HG02588 (cell line): ENCODE data around the gene TRPM5.
"Not testable (repeated sequence)": the region's sequence is repeated elsewhere in the genome, so short reads cannot be mapped to it uniquely, and the experiment has no call there.

ENCODE experiments used
- ATAC-seq: cut with Tn5 transposase; IDR thresholded peaks from one replicate; pipeline ENCODE4 v1.9.1; 2021; ENCODE audit warnings: mild to moderate bottlenecking, moderate library complexity; ENCODE audit not compliant: unreplicated experiment

TRPM5 gene, protein sequence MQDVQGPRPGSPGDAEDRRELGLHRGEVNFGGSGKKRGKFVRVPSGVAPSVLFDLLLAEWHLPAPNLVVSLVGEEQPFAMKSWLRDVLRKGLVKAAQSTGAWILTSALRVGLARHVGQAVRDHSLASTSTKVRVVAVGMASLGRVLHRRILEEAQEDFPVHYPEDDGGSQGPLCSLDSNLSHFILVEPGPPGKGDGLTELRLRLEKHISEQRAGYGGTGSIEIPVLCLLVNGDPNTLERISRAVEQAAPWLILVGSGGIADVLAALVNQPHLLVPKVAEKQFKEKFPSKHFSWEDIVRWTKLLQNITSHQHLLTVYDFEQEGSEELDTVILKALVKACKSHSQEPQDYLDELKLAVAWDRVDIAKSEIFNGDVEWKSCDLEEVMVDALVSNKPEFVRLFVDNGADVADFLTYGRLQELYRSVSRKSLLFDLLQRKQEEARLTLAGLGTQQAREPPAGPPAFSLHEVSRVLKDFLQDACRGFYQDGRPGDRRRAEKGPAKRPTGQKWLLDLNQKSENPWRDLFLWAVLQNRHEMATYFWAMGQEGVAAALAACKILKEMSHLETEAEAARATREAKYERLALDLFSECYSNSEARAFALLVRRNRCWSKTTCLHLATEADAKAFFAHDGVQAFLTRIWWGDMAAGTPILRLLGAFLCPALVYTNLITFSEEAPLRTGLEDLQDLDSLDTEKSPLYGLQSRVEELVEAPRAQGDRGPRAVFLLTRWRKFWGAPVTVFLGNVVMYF (N-terminal part only)

DNA sequence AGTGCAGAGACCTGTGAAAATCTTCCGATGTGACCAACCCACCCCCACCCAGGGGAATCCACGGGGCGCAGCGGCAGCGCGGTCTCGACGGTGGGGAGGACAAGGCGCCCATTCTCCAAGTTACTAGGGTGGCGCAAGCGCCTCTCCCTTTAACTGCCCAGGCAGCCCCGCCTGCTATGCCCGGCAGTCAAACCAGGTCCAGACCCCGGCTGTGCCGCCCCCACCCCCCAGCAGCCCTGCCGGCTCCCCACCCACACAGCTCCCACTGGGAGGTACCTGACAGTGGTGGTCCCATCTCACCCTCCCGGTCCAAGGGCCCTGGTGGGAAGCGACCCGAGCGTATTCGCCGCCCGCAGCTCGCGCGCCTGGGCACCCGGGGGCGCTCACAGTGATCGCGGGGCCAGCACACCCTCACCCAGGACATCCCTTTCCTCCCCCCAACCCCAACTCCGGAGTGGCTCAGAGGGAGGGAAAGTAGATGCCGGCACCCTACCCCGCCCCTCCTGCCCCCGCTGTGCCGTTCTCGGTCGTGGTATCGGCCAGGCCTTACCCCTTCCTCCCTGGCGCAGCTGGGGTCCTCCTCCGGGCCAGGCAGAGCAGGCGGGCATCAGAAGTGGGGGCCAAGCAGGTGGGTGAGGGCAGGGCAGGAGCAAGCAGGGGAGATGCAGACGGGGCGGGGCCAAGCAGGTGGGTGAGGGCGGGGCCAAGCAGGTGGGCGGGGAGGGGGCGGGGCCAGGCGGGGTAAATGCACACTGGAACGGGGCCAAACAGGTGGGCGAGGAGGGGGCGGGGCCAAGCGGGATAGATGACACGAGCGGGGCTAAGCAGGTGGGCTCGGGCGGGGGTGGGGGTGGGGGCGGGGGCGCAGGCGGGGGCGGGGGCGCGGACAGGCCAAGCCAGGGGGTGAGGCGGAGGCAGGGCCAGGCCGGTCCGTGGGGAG lies at the start of gene TRPM5:
TRPM5 (minus strand) TSS at position 634 of the 940 bp plus-strand sequence. CDS start 21,478 bp downstream, outside the sequence.
- ATAC-seq = no peak

DNA sequence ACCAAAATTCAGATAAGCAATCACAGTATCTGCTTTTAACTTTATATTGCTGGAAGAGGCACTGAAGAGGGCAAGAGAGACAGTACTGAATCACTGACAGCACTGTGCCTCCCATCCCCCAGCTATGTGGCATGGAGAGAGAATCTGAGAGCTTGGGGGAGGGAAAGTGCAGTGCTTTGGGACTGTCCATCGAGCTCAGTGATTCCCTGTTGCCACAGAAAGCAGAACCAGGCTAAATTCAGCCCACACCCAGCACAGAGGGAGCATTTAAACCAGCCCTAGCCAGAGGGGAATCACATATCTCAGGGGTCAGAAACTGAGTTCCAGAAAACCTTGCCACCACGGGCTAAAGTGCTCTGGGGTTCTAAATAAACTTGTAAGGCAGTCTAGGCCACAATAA lies 44.8 kb upstream of the TRPM5 start:
- no peak for ATAC-seq

DNA sequence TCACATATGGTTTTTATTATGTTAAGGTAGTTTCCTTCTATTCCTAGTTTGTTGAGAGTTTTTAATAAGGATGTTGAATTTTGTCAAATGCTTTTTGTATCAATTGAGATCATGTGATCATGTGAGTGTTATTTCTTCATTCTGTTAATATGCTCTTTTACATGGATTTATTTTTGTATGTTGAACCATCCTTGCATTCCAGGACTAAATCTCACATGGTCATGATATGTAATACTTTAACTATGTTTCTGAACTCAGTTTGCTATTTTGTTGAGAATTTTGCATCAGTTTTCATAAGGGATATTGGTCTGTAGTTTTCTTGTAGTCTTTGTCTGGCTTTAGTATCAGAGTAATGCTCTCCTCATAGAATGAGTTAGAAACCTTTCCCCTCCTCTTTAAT lies 43.7 kb upstream of the TRPM5 start:
- no peak for ATAC-seq

DNA sequence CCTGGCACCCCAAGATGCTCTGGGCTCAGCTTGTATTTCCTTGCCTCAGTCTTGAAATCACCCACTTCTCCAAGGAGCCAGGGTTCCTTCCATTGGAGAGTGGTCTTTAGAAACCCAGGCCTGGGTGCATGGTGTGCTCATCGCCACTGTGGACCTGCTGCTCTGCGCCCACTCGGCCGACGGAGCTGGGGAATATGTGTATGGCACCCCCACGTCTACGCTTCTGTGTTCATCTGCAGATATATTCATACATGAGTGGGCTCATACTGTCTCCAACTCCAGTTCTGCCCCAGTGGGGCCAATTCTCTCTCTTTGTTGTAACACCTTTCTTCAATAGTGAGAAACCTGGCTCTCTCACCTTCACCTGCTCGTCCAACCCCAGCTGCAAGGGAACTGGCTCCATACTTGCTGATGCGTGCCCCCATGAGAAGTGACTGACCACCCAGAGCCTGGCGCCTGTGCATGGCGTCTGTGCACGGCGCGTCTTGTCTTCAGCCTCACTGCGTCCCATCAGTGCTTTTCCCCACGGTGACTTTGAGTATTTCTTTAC lies 40.3 kb upstream of the TRPM5 start:
- ATAC-seq = no peak

DNA sequence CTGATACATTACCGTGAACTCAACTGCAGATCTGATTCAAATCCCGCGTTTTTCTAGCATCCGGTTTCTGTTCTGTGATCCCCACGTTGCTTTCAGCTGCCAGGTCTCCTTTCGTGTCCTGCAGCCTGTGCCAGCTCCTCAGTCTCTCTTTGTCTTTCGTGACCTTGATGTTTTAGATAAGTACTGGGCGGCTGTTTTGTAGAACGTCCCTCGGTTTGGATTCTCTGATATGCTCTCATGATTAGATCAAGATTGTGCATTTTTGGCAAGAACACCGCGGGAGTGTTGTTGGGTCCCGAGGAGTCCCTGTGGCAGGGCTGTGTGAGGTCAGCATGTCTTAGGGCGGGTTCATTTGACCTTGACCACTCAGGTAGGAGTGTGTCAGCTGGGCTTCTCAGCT lies 39.1 kb upstream of the TRPM5 start:
- ATAC-seq = no peak

DNA sequence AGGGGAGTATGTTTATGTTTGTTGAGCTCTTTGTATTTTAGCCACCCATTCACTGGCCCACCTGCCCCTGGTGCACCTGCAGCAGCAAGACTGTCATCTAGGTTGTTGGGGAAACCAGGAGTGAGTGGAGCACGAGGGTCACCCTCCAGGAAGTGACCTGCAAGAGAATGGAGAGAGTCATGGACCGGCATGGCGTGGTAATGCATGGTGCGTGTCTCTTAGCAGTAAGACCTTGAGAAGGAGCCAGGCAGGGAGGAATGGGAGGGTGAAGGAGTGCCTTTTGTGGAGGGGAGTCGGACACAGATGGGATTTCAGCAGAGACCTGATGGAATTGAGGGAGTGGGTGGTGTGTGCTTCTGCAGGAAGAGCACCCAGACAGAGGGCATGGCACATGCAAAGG lies 38.4 kb upstream of the TRPM5 start:
- ATAC-seq = no peak

DNA sequence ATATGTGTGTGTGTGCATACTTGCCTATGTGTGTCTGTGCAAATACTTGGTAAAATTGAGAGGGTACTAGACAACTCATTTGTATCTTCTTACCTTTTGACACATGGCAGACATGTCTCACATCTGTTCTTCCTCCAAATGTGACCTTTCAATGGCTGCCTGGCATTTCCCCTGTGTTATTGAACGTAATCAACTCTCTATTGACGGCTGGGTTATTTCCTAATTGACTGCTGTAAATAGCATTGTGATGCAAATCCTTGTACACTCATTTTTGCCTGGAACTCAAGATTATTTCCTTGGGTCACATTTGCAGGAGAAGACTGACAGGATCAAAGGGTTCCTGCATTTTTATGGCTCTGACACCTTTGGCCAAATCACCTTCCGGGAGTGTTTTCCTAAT lies 37.9 kb upstream of the TRPM5 start:
- no peak for ATAC-seq

DNA sequence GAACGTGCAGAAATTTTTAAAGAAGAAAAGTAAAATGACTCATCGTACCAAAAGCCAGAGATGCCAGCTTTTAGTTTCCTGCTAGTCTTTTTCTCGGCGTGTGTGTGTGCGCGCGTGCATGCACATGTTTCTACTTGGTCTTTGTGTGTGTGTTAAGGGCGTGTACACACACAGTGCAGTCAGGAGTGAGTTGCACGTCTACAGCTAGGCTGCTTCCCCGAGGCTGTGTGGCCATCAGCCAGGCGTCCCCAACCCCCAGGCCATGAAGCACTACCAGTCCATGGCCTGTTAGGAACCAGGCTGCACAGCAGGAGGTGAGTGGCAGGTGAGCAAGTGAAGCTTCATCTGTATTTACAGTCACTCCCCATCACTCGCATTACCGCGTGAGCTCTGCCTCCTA lies 36.9 kb upstream of the TRPM5 start:
- no peak for ATAC-seq

DNA sequence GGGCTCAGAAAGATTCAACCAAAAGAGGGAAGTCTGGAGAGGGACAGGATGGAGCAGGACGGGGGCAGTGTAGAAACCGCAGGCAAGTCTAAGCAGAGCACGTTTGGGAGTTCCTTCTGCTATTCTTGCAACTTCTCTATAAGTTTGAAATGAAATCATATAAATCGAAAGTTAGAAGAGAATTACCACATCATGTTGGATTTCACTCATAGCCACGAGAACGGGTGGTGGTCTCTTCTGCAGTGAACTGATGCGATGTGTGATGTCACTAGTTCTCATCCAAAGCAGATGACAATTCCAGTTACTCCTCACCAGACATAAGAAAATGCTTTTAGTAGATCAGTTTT lies 36.5 kb upstream of the TRPM5 start:
- no peak for ATAC-seq

DNA sequence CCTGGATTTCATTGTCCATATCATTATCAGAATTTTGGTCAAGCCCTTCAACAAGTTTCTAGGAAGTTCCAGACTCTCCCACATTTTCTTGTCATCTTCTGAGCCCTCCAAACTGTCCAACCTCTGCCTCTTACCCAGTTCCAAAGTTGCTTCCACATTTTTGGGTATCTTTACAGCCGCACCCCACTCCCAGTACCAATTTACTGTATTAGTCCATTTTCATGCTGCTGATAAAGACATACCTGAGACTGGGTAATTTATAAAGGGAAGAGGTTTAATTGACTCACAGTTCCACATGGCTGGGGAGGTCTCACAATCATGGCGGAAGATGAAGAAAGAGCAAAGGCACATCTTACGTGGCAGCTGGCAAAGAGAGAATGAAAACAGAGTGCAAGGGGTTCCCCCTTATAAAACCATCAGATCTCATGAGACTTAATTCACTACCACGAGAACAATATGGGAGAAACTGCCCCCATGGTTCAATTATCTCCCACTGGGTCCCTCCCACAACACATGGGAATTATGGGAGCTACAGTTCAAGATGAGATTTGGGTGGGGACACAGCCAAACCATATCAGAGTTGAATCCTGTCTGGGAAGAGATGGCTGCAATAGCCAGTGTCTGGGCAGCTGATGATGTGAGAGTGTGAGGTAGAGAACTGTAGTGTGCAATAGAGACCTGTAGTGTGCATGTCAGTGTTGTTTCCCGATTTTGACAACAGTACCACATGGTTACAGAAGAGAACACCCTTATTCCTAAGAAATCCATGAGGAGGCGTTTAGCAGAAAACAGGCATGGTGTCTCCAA lies 36.0 kb upstream of the TRPM5 start:
- not testable (repeated sequence) for ATAC-seq

DNA sequence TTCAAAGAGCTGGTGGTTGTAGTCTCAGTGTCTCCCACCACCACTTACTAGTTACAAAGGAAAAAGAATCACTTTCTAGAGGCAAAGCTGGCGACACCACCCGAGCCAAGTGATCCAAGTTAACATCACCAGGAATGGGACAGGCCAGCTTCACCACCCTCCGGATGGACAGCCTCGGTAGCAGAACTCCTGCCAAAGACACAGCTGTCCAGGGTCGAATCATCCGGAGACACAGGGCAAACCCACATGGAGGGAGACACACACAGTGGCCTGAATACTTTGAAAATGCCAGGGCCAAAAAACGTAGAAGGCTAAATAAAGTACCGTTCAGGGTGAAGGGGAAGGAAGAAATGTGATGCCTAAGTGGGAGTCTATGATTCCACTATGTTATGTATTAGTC lies 33.6 kb upstream of the TRPM5 start:
- ATAC-seq = no peak

DNA sequence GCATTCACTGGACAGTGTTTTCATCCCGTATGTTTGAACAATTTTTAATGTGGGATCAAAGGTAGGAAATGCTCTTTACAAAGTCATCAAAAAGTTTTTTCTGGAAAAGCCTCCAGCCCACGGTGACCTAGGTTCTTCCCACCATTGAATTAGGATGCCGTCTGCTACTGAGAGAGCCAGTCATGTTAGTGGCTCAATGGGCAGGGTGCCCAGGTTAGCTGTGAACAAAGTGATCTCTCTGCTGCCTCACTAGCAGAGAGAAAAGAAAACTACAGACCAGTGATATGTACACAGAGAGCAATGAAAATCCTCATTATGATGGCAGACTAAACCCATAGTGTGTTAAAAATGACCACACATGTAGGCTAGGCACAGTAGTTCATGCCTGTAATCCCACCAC lies 32.9 kb upstream of the TRPM5 start:
- ATAC-seq = no peak

DNA sequence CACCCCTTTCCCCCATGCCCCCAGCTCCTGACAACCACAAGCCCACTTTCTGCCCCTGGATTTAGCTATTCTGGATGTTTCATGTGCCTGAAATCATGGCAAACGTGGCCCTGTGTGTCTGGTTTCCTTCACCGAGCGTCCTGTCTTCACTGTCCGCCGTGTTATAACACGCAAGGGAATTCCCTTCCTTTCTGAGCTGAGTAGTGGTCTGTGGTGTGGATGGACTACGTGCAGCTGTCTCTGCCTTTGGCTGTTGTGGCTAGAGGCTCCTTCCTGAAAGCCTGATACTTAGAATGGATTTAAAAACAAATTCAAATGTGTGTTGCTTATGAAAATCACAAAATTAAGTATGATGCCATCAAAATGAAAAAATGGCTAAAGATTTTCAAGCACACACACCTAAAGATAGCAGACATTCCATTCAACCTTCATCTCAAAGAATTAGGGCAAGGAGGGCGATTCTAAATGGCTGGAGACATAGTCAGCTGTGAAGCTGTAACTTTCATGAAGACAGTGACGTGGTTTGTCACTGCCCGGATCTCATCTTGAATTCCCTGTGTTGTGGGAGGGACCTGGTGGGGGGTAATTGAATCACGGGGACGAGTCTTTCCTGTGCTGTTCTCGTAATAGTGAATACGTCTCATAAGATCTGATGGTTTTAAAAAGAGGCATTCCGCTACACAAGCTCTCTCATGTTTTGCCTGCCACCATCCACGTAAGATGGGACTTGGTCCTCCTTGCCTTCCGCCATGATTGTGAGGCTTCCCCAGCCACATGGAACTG lies 31.0 kb upstream of the TRPM5 start:
- ATAC-seq = no peak

DNA sequence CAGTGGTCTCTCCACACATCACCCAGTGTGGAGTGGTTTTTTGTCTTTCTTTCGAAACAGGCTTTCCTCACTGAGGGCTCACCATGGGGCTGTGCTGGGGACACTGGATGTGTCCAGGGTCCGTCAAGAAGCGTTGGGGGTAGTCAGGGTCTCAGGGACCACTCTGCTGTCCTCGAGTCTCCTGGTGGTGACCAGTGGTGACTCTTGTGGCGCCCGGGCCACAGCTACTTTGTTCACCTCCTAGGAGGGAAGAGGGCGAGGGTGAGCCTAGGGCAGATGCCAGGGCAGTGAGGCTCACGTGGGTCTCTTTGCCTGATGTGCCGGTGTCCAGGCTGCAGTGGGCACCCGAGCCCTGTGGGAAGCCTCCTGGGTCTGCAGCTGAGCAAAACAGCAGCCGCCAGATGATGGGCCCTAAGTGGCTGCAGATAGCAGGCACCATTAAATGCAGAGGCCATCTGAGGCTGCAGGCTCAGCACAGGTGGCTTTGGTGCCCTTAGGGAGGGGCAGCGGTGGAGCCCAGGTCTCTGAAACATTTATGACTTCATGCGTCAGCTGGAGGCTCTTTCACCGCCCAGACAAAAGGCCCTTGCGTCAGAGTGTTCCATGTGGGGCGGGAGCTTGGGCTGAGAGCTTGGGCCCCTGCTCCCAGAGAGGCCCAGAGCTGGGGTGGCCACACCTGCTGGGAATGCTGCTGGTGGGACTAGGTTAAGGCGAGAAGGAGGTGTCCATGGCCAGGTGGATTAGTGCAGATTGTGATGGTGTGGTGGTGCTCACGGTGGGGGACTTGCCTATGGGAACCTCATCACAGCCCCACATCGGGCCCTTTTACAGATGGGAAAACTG lies 30.0 kb upstream of the TRPM5 start:
- no peak for ATAC-seq

DNA sequence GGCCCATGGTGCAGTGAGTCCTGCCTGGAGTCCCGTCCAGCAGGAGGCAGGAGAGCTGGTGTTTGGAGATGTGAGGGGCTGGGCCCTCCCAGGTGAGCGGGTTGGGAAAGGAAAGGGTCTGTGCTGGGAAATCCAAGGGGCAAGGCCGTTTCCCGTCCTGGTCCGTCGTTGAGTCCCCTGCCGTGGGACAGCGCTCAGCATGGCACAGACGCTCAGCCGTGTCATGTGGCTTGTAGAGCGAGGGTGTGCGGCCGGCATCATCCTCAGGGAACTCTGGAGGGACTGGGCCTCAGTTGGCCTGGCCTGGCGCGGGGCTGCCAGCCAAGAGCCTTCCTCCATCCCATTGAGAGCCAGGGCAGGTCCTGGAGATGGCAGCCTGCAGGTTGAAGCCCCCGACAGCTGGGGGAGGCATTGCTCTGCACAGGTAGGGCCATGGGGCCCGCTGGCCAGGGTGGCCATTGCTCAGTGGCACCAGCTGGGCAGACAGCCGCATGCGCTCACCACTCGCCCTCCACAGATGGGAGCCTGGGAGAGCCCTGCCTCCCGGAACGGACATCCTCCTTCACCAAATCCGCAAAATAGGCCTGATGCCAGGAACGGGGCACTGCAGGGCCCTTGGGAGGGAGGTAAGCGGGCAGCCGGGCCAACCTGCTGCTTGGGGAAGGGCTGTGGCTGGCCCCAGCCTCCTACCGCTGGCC lies 29.2 kb upstream of the TRPM5 start:
- ATAC-seq = no peak

DNA sequence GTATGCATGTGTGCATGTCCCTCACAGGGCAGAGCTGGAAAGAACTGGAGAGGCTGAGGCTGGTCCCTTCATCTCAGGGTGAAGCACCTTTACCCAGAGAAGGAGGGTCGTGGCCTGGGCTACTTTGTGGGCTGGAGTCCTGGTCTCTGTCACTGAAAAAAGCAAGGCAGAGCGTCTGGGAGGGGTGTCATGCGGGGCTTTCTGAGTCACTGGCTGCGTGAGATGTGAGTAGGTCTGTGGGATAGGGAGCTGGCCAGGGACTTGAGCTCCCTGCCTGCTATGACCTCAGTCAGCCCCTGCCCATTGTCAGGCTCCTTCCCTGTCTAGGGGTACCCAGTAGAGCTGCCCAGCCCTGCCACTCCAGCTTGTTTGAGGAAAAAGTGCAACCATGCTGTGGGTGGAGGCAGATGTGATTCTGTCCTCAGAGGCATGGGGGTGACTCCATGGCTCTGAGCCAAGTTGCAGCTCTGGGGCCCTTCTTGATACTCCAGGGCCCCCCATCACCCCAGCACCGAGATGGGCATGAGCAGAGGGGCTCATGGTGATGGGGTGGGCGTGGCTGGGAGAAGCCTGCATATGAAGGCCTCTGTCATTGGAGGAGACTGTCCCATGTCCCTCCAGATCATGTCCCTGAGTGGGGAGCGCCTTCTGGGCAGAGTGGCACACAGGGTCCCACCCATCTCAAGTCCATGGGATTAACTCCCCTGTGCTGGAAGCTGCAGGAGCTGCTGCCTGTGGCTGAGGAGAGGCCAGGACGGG lies 28.3 kb upstream of the TRPM5 start:
- no peak for ATAC-seq

DNA sequence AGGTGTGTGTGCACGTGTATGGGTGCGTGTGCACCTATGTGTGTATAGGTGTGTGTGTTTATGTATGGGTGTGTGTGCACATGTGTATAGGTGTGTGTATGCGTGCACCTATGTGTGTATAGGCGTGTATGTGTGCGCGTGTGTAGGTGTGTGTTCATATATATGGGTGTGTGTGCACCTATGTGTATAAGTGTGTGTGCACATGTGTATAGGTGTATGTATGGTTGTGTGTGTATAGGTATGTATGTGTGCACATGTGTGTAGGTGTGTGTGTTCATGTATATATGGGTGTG lies 27.4 kb upstream of the TRPM5 start:
- ATAC-seq = no peak
